CD8-positive, alpha-beta memory T cell (primary cell): Measurements from ENCODE around the gene NTRK2. TPM values are rescaled to one million over a fixed set of nuclear protein-coding genes. Genes with fewer than 3 reads are reported as not detected.

ENCODE experiments used
- CTCF ChIA-PET: fragments of 350-600 bp; sonication (Branson Sonifier 250); formaldehyde crosslinking; loops from one replicate; lab custom pipeline; 2021; ENCODE audit warnings: antibody characterized with exemption; lab: Charles Lee
- POLR2A ChIA-PET: fragments of 350-600 bp; sonication (Branson Sonifier 250); formaldehyde crosslinking; loops from one replicate; lab custom pipeline; 2021; ENCODE audit warnings: antibody characterized with exemption; lab: Charles Lee
- DNase-seq, 5 donors: peaks; one replicate each; pipeline versions ENCODE4 v3.0.0 to v3.0.0-alpha.2; 2020 to 2022; ENCODE audit warnings: mixed read lengths in 1 of 5
- H3K27ac ChIP-seq: one replicate; pipeline ENCODE4 v1.7.0; 2013; ENCODE audit warnings: low read depth, mild to moderate bottlenecking, low read length, moderate library complexity
- H3K27me3 ChIP-seq: 2 replicates; pipeline ENCODE4 v1.7.0; 2013; ENCODE audit warnings: low read length, mild to moderate bottlenecking; ENCODE audit not compliant: insufficient read depth, poor library complexity, severe bottlenecking
- H3K36me3 ChIP-seq: 2 replicates; pipeline ENCODE4 v1.7.0; 2013; ENCODE audit warnings: mild to moderate bottlenecking, low read length, moderate library complexity; ENCODE audit not compliant: insufficient read depth
- H3K4me1 ChIP-seq: 2 replicates; pipeline ENCODE4 v1.7.0; 2013; ENCODE audit warnings: mild to moderate bottlenecking, low read length, moderate library complexity; ENCODE audit not compliant: insufficient read depth
- H3K4me3 ChIP-seq: 2 replicates; pipeline ENCODE4 v1.7.0; 2013; ENCODE audit warnings: mild to moderate bottlenecking, low read length
- H3K9me3 ChIP-seq: 2 replicates; pipeline ENCODE4 v1.7.0; 2013; ENCODE audit warnings: mild to moderate bottlenecking, low read length
- H3K27ac Mint-ChIP-seq, 8 donors: one replicate each; pipeline ENCODE4 v1.8.0; 2020 to 2021; ENCODE audit warnings: mixed read lengths in 8 of 8, mild to moderate bottlenecking in 6 of 8, inconsistent platforms in 3 of 8, moderate library complexity in 3 of 8
- H3K27me3 Mint-ChIP-seq, 2 donors: one replicate each; pipeline ENCODE4 v1.8.0; 2020 to 2021; ENCODE audit warnings: mixed read lengths in 2 of 2, mild to moderate bottlenecking in 1 of 2, moderate library complexity in 1 of 2
- H3K36me3 Mint-ChIP-seq, 3 donors: one replicate each; pipeline ENCODE4 v1.8.0; 2020 to 2021; ENCODE audit warnings: mixed read lengths in 3 of 3, inconsistent platforms in 1 of 3, mild to moderate bottlenecking in 1 of 3
- H3K4me1 Mint-ChIP-seq, 3 donors: one replicate each; pipeline ENCODE4 v1.8.0; 2020 to 2021; ENCODE audit warnings: mixed read lengths in 3 of 3, inconsistent platforms in 1 of 3, mild to moderate bottlenecking in 1 of 3
- H3K4me3 Mint-ChIP-seq, 7 donors: one replicate each; pipeline ENCODE4 v1.8.0; 2020 to 2021; ENCODE audit warnings: mixed read lengths in 7 of 7, mild to moderate bottlenecking in 6 of 7, moderate library complexity in 4 of 7, inconsistent platforms in 2 of 7
- H3K9me3 Mint-ChIP-seq, 5 donors: one replicate each; pipeline ENCODE4 v1.8.0; 2020 to 2022; ENCODE audit warnings: mixed read lengths in 5 of 5, mild to moderate bottlenecking in 3 of 5, moderate library complexity in 2 of 5, inconsistent platforms in 1 of 5
- polyA plus RNA-seq: library from polyadenylated mRNA; unstranded; fragments of 300-500 nt; fragmentation: Illumina TruSeq; gene quantifications from one replicate; pipeline ENCODE4 v1.2.3, GENCODE V29; 2021
- total RNA-seq, 2 experiments: library from RNA; stranded (reverse); gene quantifications; one replicate each; pipeline ENCODE4 v1.2.3, GENCODE V29; 2021

Gene NTRK2
- total and polyA plus RNA-seq, 3 experiments from 2014 or later: 0.26 to 0.38 TPM; not detected in 1

DNA sequence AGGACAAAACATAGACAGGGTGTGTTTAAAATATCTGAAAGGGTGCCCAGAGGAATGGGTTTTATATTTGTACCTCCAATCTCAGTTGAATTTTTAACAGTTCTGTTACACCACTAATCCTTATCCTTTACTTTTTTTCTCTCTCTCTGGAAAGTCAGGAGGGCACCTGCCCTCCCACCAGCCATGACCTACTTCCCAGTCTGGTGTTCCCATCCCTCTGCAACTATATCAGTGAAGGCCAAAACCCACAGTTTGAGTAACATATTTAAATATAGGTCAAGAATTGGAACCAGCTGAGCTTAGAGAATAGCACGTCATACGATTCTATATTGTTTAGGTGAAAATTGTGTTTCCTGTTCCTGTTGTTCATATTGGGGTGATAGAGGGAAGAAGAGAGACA is 229.8 kb downstream of the NTRK2 start:
- H3K27me3 ChIP-seq: no peaks in the 10 kb centered on the region
- Mint-ChIP-seq H3K9me3 (no peaks in the 10 kb centered on the region), H3K36me3 (no peaks in the 10 kb centered on the region), H3K27ac (no peak overlapping the region), H3K4me3 (no peak overlapping the region), H3K27me3 (peaks cover 0 to 4% of the 10 kb centered on the region in 2 donors), H3K4me1 (no peaks in the 10 kb centered on the region)
- no peaks in the 10 kb centered on the region for H3K36me3 ChIP-seq
- no peak for DNase-seq
- no peak overlapping the region for H3K4me3 ChIP-seq
- H3K4me1 ChIP-seq: no peaks in the 10 kb centered on the region
- no peak overlapping the region for H3K27ac ChIP-seq
- no peaks in the 10 kb centered on the region for H3K9me3 ChIP-seq
- ChIA-PET CTCF (no interaction called here), POLR2A (no interaction called here)

DNA sequence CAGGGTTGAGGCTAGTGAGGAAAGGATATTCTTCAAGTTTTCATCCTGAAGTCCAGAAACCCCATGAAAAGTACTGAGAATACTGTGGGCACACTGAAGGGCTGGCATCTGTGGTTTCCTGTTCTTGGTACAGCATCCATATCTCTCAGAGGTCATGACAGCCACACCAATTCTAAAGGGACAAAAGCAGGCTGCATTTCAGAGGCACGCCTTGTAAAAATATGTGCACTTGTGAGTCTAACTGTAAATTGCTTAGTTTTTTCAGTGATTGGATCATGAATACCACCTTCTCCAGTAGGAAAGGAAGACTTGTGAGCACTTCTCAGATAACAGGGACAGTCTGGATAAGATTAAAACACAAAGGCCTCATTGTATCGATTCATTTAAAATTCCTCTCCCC is 230.9 kb downstream of the NTRK2 start:
- Histone ChIP-seq H3K27me3 (no peaks in the 10 kb centered on the region), H3K27ac (no peak overlapping the region), H3K9me3 (no peaks in the 10 kb centered on the region), H3K4me3 (no peak overlapping the region), H3K4me1 (no peaks in the 10 kb centered on the region), H3K36me3 (no peaks in the 10 kb centered on the region)
- Mint-ChIP-seq H3K27ac (no peak overlapping the region), H3K9me3 (no peaks in the 10 kb centered on the region), H3K36me3 (no peaks in the 10 kb centered on the region), H3K4me1 (no peaks in the 10 kb centered on the region), H3K4me3 (no peak overlapping the region), H3K27me3 (peaks cover 0 to 4% of the 10 kb centered on the region in 2 donors)
- CTCF ChIA-PET: no interaction called here
- no peak for DNase-seq
- POLR2A ChIA-PET: no interaction called here

- Histone ChIP-seq H3K36me3 (no peaks in the 10 kb centered on the region), H3K4me3 (no peak overlapping the region), H3K27me3 (no peaks in the 10 kb centered on the region), H3K4me1 (no peaks in the 10 kb centered on the region), H3K9me3 (no peaks in the 10 kb centered on the region), H3K27ac (no peak overlapping the region)
- H3K36me3 Mint-ChIP-seq: no peaks in the 10 kb centered on the region
- ChIA-PET POLR2A (no interaction called here), CTCF (no interaction called here)
- no peaks in the 10 kb centered on the region for H3K4me1 Mint-ChIP-seq
- peaks cover 2 to 11% of the 10 kb centered on the region in 2 donors for H3K27me3 Mint-ChIP-seq
- no peak overlapping the region for H3K27ac Mint-ChIP-seq
- no peaks in the 10 kb centered on the region for H3K9me3 Mint-ChIP-seq
- no peak for DNase-seq
- H3K4me3 Mint-ChIP-seq: no peak overlapping the region
These were observed 234.4 kb downstream of the NTRK2 start for GRCh38 chr9:84903963-84904362.

DNA sequence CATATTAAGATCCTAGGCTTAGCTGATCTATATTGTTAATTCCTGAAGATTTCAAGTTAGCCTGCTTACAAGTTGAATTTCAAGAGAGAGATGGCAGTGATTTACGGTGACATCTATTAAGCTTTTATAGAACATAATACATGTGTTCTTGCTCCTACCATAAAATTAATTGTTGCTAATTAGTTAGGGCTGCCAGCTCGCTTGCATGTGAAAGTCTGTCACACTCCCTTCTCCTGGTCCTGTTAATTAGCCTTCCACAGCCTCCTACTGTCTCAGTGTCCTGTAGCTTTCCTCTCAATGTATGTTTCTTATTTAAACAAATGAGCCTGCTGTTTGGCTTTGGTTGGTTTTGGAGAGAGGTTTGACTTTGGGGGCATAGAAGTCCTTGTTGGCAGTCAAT is 247.2 kb downstream of the NTRK2 start:
- POLR2A ChIA-PET: no interaction called here
- Histone ChIP-seq H3K27me3 (no peaks in the 10 kb centered on the region), H3K4me3 (no peak overlapping the region), H3K36me3 (no peaks in the 10 kb centered on the region), H3K27ac (no peak overlapping the region), H3K4me1 (no peaks in the 10 kb centered on the region), H3K9me3 (no peaks in the 10 kb centered on the region)
- H3K36me3 Mint-ChIP-seq: no peaks in the 10 kb centered on the region
- H3K9me3 Mint-ChIP-seq: no peaks in the 10 kb centered on the region
- no peak overlapping the region for H3K4me3 Mint-ChIP-seq
- DNase-seq: no peak
- CTCF ChIA-PET: no interaction called here
- H3K4me1 Mint-ChIP-seq: no peaks in the 10 kb centered on the region
- H3K27me3 Mint-ChIP-seq: peaks cover 0 to 3% of the 10 kb centered on the region in 2 donors
- no peak overlapping the region for H3K27ac Mint-ChIP-seq

GRCh38 chr9:84917366-84918070 is 248.0 kb downstream of the NTRK2 start:
- Mint-ChIP-seq H3K4me1 (no peaks in the 10 kb centered on the region), H3K9me3 (no peaks in the 10 kb centered on the region)

GRCh38 chr9:84919440-84919839 is 249.9 kb downstream of the NTRK2 start:
- Mint-ChIP-seq H3K27ac (no peak overlapping the region), H3K9me3 (peaks cover 0 to 2% (median 0%) of the 10 kb centered on the region in 5 donors), H3K4me3 (no peak overlapping the region), H3K27me3 (peaks cover 0 to 4% of the 10 kb centered on the region in 2 donors), H3K4me1 (no peaks in the 10 kb centered on the region), H3K36me3 (no peaks in the 10 kb centered on the region)
- no peak for DNase-seq
- ChIA-PET CTCF (no interaction called here), POLR2A (no interaction called here)
- Histone ChIP-seq H3K4me1 (no peaks in the 10 kb centered on the region), H3K27me3 (no peaks in the 10 kb centered on the region), H3K27ac (no peak overlapping the region), H3K9me3 (no peaks in the 10 kb centered on the region), H3K4me3 (no peak overlapping the region), H3K36me3 (no peaks in the 10 kb centered on the region)

More at GRCh38 chr9:84917366-84918070, 248.0 kb downstream of the NTRK2 start:
- POLR2A ChIA-PET: no interaction called here
- H3K27ac Mint-ChIP-seq: no peak overlapping the region
- H3K27me3 Mint-ChIP-seq: peaks cover 0 to 3% of the 10 kb centered on the region in 2 donors
- DNase-seq: no peak
- CTCF ChIA-PET: no interaction called here
- Histone ChIP-seq H3K4me1 (no peaks in the 10 kb centered on the region), H3K36me3 (no peaks in the 10 kb centered on the region), H3K9me3 (no peaks in the 10 kb centered on the region), H3K4me3 (no peak overlapping the region), H3K27me3 (no peaks in the 10 kb centered on the region), H3K27ac (no peak overlapping the region)
- no peak overlapping the region for H3K4me3 Mint-ChIP-seq
- H3K36me3 Mint-ChIP-seq: no peaks in the 10 kb centered on the region

DNA sequence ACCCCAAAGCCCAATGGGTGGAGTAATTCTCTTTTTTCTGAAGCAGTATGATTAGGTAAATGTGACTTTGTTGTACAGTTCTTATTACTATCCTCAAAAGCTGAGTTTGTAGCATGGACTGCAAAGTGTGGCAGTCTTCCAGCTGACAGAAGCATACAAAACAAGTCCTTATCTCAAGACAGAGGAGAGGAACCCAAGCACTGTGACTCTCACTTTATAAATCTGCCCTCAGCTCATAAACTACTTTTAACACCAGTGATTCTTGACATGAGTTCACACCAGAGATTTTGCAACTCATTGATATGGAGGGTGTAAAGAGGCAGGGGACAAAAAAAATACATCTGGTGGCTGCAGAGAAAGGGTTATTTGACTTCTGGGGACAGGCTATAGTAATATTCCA is 251.6 kb downstream of the NTRK2 start:
- H3K36me3 Mint-ChIP-seq: no peaks in the 10 kb centered on the region
- Histone ChIP-seq H3K4me3 (no peak overlapping the region), H3K27me3 (no peaks in the 10 kb centered on the region), H3K4me1 (no peaks in the 10 kb centered on the region), H3K9me3 (no peaks in the 10 kb centered on the region), H3K36me3 (no peaks in the 10 kb centered on the region), H3K27ac (no peak overlapping the region)
- H3K4me1 Mint-ChIP-seq: no peaks in the 10 kb centered on the region
- no peak for DNase-seq
- no peak overlapping the region for H3K27ac Mint-ChIP-seq
- ChIA-PET CTCF (no interaction called here), POLR2A (no interaction called here)
- H3K4me3 Mint-ChIP-seq: no peak overlapping the region
- H3K9me3 Mint-ChIP-seq: peaks cover 0 to 2% (median 0%) of the 10 kb centered on the region in 5 donors
- peaks cover 0 to 1% of the 10 kb centered on the region in 2 donors for H3K27me3 Mint-ChIP-seq

- Histone ChIP-seq H3K27ac (no peak overlapping the region), H3K36me3 (no peaks in the 10 kb centered on the region), H3K9me3 (no peaks in the 10 kb centered on the region), H3K27me3 (no peaks in the 10 kb centered on the region), H3K4me3 (no peak overlapping the region), H3K4me1 (no peaks in the 10 kb centered on the region)
- no peaks in the 10 kb centered on the region for H3K36me3 Mint-ChIP-seq
- H3K27ac Mint-ChIP-seq: no peak overlapping the region
- no peak for DNase-seq
- H3K9me3 Mint-ChIP-seq: peaks cover 0 to 2% (median 0%) of the 10 kb centered on the region in 5 donors
- H3K4me3 Mint-ChIP-seq: no peak overlapping the region
- CTCF ChIA-PET: no interaction called here
- POLR2A ChIA-PET: no interaction called here
- H3K4me1 Mint-ChIP-seq: no peaks in the 10 kb centered on the region
- peaks cover 0 to 1% of the 10 kb centered on the region in 2 donors for H3K27me3 Mint-ChIP-seq
These were observed 252.5 kb downstream of the NTRK2 start for GRCh38 chr9:84922051-84922450.
